GM12874 (cell line): ENCODE data around the gene ADAMTS2.

Experiments used
- TF ChIP-seq, protein P1 (sequence below): IDR thresholded peaks from 2 replicates; pipeline ENCODE4 v1.5.1; 2011; ENCODE audit warnings: low read depth, mild to moderate bottlenecking, control low read depth, low read length, moderate library complexity; ENCODE audit not compliant: insufficient read depth

The ADAMTS2 gene

GRCh38 chr5:179276838-179277395 is 68.3 kb downstream of the ADAMTS2 start:
- TF ChIP-seq, protein P1, sequence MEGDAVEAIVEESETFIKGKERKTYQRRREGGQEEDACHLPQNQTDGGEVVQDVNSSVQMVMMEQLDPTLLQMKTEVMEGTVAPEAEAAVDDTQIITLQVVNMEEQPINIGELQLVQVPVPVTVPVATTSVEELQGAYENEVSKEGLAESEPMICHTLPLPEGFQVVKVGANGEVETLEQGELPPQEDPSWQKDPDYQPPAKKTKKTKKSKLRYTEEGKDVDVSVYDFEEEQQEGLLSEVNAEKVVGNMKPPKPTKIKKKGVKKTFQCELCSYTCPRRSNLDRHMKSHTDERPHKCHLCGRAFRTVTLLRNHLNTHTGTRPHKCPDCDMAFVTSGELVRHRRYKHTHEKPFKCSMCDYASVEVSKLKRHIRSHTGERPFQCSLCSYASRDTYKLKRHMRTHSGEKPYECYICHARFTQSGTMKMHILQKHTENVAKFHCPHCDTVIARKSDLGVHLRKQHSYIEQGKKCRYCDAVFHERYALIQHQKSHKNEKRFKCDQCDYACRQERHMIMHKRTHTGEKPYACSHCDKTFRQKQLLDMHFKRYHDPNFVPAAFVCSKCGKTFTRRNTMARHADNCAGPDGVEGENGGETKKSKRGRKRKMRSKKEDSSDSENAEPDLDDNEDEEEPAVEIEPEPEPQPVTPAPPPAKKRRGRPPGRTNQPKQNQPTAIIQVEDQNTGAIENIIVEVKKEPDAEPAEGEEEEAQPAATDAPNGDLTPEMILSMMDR: no peak

DNA sequence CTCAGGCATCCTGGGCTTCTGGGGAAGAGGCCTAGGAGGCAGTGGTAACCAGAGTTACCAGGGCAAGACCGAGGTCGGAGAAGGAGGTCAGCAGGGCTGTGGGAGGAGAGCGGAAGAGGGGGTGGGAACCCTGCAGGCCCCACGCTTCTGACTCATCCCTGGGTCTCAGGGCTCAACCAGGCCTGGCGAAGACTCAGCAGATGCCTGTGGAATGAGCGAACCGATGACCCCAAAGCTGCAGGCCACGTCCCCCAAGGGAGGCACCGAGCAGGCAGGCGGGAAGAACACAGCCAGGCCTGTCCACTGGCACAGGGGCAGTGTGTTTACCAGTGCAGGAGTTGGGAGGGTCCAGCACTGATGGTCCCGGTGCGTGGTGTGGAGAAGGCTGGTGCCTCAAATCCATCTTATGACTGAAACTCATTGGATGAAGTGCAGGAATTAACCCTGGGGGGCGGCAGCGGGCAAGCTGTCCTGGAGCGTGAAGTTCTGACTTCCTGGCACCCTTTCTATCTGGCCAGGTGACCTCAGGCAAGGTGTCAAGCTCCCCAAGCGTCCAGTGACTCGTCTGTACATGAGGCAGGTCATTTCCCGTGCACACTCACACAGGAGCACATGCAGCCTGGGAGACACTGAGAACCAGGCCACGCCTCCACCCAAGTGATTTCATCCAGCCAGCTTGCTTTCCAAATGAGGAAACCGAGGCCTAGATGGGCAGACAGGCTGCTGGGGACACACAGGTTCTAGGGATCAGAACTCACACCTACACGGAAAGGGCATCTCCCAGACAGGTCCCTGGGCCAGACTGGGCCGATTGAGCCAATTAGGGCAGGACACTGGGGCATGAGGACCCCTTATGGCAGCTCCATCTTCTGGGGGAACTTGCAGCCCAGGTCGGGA is 69.1 kb downstream of the ADAMTS2 start:
- TF ChIP-seq, protein P1: no peak

DNA sequence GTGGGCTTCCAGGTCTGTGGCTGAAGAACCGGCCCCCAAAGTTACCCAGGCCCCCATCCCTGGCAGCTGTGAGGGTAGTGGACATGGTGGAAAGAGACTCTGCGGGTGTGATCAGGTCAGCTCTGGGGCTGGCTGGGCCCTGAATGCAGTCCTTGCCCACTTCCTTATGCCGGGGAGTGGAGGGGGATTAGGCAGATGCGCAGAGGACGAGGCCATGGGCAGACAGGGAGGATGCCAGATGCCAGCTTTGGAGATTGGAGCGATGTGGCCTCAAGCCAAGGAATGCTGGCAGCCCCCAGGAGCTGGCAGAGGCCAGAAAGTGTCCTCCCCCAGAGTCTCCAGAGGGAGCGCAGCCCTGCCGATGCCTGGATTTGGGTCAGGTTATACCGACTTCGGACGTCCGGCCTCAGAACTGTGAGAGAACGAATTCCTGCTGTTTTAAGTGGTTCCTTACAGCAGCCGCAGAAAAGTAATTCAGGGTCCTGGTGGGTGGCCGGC is 69.8 kb downstream of the ADAMTS2 start:
- TF ChIP-seq, protein P1: no peak

DNA sequence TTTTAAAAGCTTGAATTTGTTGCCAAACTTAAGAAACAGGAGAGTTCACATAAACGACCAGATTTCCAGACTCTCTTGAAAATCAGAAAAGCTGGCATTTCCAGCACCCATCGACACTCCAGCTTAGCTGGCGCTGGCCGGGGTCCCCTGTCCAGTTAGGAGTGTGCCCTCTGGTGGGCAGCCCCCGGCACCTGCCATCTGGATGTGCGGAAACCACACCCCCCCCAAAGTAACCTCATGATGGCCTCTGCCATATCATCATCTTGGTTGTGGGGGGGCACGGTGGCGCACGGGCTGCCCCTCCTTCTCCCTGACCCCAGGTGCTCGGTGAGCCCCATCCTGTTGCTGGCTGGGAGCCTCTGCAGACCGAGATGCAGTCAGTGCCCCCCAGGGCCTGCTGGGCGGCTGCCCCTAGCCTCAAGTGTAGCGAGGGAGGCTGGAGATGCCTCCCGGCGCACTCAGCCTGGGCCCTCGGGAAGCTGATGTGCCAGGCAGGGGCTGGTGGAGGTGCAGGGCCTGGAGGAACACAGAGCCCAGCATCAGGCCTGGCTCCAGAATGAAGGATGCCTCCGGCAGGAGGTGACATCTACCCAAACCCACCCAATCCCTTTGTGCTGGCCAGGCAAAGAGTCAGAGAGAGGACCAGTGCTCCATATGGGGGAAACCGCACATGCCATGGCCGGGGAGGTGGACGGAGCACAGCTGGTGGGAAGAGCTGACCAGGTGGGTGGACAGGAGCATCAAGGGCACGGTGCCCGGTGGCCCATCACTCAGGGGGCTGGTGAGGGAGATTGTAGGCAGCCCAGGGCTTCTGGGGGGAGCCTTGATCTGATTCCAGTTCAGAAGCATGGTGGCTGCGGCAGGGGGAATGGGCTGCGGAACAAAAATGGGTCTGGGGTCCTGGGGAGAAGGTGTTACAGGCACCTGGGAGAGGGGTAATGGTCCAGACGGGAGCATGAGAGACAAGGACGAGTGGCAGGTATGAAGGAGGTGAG is 70.6 kb downstream of the ADAMTS2 start:
- TF ChIP-seq, protein P1: no peak

DNA sequence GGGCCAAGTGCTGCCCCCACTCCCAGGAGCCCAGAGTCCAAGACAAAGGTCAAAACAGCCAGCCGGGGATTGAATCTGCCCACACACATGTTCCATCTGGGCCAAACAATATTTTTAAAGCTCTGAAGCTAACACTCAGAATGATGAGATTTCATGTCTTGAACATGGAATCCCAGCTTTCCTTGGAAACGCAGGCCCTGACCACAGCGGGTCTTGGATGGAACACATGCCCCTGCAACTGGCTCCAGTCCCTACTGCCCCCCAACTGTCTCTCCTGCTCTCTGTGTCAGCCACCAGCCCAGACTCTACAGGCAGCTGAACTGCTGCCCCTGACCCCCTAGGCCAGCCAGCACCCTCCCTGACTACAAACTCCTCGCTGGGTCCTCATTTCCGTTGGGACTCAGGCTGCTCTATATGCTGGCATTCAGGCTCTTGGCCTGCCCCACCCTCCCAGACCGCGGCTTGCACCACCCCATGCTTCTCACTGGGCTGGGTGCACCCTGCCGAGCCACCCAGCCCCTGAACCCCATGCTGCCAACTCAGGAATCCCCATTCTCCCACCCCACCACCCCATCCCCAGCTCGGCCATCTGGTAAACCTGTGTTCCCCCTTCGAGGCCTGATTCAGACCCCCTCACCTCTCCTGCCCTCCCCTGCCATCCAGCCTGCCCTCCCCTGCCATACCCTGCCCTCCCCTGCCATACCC is 71.7 kb downstream of the ADAMTS2 start:
- TF ChIP-seq, protein P1: no peak

- TF ChIP-seq, protein P1: no peak
These were observed 72.2 kb downstream of the ADAMTS2 start for GRCh38 chr5:179273073-179273435.
